ENCODE measurements around the gene NFATC1.

NFATC1 gene

DNA sequence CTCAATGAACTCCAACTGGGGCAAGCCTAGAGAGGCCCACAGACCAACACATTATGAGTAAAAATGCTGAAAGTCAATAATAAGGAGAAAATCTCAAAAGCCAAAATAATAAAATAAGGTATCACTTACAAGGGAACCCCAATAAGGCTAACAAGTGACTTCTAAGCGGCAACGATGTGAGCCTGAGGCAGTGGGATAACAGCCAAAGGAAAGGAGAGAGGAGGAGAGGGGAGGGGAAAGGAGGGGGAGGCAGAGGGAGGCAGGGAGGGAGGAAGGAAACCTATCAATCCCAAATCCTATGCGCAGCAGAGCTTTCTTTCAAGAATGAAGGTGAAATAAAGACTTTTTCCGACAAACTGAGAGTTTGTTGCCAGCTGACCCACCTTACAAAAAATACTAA, 6.0 kb upstream of the NFATC1 start:
- no peak for DNase-seq (ENCODE audit: low read depth)

DNA sequence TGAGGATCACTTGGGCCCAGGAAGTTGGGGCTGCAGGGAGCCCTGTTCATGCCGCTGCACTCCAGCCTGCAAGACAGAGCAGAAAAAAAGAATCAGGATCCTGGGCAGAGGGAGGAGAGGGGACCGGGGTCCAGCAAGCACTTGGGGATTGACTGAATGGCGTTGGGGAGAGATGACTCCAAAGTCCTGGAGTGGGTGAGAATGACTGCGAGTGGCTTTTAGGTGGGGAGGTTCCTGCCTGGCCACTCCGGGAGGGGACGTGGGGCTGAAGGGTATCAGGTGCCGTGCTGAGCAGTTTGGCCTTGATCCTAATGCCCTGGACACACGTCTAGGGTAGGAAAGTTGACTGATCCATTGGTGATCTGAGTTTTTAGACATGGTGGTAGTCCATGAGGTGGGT, 3.5 kb upstream of the NFATC1 start:
- DNase-seq (ENCODE audit: low read depth), result no peak

DNA sequence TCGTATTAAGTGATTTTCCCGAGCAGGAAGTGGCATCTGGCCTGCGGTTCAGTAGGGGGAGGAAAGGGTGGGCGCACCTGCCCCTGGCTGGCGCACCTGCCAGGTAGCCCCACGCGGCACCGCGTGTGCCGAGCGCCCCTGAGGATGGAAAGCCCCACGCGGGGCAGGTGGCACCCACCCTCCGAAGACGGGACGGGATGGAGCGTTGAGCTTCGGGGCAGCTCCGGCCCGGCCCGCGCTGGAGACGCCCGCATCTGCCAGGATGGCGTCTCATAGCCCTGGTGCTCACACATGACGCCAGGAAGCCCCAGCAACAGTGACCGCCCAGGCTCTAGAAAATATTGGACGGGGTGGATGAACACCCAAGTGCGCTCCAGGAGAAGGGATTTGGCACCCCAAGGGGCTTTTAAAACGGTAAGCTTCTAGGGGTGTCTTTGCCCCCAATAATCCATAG, 2.5 kb upstream of the NFATC1 start:
- no peak for DNase-seq (ENCODE audit: low read depth)

DNA sequence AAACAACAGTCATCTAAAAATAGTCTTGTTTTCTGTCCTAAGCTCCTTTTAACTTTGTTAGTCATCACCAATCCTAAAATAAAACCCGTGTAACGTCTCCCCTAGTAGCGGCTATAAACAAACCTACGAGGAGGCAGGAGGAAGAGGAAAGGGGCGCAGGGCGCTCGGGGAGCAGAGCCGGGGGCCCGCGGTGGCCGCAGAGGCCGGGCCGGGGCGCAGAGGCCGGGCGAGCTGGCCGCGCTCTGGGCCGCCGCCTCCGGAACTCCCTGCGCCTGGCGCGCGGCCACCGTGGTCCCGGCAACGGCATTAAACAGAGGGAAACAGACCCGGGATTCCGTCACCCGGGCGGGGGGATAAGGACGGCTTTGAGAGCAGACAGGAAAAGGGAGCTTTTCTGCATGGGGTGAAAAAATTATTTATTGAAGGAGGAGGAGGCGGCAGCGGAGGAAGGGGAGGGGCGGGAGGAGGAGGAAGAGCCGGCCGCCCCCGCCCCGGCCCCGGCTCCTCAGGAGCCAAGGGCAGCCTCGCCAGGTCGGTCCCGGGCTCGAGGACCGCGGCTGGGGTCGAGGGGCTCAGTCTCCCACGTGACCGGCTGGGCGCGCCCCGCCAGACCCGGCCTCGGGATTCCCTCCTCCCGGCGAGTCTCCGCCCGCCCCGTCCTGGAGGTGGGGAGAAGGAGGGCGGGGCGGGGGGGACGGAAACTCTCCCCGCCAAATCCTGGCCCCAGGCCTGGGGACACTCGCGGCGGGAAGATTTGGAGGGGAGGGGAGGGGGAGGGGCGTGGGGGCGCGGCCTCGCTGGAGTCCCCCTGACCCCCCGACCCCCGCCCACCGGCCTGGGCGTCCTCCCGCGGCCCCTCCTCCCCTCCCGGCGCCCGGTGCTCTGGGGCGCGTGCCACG, 1.8 kb upstream of the NFATC1 start:
- no peak for DNase-seq (ENCODE audit: low read depth)

DNA sequence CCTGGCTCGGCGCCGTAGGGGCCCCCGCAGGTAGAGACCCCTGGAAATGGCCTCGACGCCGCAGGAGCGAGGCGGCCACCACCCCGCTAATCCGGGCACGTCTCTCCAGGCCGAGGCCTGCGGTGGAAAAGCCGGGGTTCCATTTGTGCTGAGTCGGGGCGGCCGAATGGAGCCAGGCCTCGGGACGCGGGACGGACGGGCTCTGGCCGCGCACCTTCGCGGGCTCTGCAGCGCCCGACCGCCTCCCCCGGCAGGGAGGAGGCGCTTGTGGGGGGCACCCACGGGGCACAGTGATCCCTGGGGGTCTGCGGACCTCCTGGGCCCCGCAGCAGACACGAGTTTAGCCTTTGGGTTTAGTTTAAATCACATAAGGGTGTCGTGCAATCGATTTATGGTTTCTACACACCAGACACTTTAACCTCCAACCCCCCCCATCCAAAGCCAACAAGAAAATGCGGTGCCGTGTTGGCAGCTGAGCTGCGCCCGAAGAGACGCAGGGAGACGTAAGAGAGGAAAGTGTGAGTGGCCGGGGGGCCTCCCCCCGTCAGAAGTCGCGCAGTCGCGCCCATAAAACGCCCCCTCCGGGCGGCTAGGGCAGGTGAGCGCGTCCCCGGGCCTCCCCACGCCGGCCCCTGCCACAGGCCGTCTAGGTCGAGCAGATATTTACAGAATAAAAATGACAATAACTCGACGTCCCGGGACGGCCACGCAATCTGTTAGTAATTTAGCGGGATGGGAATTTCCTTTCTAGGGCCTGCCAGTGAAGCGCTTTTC, 1.0 kb upstream of the NFATC1 start:
- peak; percentile 56 for DNase-seq (ENCODE audit: low read depth)

DNA sequence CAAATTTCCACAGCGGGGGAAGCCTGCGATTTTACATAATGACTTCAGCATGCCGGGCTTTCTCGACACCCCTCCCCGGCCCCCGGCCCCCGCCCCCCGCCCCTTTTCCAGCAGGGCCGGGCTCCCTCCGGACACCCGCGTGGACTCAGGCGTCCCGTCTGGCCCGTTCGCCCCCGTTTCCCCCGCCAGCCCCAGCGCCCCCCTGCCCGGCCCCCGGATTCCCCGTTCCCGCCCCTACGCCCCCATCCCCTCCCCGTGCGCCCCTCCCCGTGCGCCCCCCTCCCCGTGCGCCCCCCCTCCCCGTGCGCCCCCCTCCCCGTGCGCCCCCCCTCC, 456 bp upstream of the NFATC1 start:
- no peak for DNase-seq (ENCODE audit: low read depth)

DNA sequence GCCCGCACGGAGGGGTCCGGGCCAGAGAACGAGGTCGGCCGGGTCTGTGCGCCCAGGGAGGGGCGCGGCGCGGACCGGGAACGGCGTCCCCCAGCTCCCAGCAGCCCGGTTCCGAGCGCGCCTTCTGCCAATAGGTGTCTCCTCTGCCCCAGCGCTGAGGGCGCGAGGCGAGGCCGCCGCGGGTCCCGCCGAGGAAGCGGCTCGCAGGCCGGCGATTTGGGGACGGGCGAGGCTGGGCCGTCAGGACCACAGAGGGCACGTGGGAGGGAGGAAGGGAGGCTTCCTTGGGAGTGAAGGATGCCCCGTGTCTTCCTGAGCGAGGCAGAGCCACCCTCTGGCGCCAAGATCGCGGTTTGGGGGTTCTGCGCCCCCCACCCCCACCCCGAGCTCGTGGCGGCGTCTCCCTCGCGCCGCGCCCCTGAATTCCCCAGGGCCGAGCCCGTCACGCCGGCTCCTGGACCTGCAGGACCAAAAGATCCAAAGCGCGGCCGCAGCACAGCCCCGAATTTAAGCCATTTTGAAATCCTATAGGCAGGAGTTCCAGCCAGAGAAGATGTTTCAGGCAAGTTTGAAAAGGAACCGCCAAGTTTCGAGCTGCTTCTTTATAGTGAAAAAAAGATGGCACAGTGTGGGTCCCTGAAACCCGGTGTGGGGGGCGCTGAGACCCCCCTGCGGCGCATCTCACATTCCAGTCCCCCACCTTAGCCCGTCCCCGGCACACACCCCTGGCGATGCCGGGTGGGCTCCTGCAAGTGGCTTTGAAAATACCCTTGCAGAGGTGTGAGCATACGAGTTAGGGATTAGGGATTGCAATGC, 909 bp downstream of the NFATC1 start:
- no peak for DNase-seq (ENCODE audit: low read depth)

DNA sequence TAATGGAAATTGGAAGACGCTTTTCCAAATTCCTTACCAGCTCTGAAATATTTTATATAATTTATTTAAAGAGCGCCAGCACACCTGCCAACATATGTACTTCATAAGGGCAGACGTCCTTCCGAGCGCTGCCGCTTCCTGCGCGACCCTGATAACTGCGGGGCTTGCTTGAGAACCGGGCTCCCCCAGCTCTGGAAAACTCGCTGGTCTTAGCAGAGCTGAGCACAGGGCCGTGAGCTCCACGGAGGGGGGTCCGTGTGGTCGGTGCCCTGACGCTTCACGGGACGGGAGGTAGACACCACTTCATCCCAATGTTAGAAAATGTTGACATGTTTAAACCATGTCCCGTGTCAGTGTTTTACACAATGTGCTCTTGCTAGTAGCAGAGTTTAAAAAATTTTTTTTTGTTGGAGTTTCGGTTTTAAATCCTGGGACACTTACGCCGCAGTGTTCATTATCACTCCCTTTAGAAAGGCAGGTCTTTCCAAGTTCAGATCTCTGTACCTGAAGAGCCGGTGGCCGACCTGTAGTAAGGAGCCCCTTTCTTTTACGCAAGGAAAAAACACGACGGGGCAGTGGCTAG, 1.6 kb downstream of the NFATC1 start:
- no peak for DNase-seq (ENCODE audit: low read depth)

DNA sequence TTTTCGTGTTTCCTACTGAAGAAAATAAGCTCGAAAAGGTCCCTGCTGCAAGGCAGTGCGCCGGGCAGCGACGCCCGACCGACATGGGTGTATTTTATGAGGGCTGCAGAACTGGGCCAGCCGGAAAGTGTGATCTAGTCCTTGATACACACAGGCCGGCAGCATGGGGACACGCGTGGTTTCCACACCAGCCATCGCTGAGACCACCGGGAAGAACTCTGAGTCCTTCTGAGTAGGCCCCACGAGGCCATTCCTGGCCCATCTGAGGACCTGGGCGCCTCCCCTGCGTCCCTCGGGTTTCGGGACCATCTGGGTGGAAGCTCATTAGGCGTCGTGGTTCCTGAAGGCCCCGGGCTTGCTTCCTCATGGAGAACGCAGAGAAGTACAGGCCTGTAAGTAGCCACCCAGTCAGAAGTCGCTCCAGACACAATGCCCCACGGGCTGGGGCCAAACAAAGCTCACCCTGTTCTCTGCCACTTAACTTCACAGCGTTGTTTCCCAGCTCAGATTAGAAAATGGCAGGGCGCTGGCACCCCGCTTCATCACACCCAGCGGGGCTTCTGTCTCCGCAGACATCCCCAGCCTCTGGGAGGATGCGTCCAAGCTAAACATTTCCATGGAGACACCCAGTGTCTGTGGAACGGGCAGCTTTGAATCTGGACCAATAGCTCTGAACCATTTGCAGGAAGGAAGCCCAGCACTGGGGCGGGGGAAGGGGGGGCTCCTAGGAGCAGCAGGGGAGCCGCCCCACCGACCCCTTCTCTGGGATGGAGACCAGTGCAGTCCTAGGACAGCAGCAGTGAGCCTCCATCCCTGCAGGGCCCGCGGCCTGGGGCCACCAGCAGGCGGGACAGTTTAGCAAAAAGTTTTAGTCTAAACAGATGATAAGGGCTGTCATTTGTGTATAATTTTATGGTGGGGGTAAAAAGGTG, 2.4 kb downstream of the NFATC1 start:
- DNase-seq (ENCODE audit: low read depth), result no peak

DNA sequence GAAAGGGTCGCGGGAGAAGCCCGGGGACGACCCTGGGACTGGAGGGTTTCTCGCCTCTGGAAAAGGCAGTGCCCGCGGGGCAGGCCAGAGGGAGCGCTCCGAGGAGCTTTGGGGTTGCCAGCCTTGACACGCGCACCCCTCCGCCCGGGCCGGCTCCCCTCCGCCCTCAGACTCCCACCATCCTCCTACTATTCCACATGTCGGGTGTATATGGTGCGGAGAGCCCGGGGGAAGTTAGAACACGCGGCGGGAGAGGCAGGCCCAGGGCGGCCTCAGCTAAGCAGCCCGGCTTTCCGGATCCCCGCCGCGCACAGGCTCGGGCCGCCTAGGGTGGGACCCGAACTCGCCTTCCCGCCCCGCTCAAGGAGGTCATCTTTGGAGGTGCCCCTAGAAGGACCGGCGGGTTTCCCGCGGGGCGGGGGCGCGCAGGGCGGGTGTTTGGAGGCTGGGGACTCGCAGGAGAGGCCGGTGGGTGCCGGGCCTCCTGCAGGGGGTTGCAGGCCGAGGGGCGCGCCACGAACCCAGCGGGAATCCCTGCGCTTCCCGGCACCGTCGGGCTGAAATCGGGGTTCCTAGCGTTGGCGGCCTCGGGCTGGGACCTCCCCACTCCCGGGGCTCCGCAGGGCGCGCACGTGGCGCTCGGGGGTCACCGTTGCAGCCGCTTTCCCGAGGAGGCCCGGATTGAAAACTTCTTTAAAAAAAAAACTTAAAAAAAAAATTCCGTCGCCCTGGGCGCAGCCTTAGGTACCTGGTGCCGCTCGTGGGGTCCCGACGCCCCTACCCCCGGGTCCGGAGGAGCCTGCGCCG, 3.7 kb downstream of the NFATC1 start:
- no peak for DNase-seq (ENCODE audit: low read depth)

DNA sequence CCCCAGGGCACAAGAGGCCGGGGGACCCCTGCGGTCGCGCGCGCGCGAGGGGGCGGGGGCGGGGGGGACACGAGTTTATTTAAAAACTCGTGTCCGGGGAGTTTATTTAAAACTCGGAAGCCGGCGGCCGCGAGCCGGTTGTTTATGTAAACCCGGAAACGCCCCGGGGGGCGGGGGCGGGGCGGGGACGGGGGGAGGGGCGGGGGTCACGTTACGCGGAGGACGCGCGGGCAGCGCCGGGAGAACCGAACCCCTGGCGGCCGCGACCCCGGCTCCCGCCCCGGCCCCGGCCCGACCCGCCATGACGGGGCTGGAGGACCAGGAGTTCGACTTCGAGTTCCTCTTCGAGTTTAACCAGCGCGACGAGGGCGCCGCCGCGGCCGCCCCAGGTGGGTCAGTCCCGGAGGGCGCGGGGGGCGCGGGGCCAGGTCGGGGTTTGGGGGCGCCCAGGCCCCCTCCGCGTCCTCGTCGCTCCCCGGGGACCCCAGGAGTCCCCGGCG, 4.4 kb downstream of the NFATC1 start:
- peak; percentile 62 for DNase-seq (ENCODE audit: low read depth)

DNA sequence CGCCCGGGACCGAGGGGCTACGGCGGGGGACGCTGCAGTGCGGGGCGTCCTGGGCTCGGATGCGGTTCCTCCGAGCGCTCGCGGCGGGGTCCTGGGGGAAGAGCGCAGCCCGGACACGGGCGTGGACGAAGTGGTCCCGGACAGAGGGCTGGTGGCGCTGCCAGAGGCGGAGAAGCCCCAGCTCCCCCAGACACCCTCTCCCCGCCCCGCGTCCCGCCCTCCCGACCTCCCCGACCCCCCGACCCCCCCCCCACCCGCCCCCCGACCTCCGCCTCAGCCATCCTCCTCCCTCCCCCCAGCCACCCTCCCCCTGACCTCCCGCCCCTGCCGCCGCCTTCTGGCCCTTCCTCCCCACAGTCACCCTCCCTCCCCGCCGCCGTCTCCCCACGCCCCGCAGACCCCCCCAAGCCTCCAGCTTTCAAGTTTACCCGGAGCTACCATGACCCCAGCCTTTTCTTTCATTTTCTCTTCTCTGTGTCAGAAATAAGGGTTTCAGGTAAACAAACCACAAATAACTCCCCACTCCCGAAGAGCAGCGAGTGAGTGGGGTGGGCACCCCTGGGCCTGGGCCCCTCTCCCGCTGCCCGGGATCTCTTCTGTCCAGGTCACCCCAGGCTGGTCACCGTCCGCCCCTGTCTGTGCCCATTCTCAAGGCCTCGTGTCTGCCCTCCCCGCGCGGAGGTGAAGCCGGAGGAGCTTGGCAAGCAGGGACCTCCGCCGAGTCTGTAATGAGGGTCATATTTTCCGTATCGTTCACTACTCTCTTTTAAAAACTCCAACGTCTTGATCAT, 5.1 kb downstream of the NFATC1 start:
- DNase-seq (ENCODE audit: low read depth), result peak; percentile 63

DNA sequence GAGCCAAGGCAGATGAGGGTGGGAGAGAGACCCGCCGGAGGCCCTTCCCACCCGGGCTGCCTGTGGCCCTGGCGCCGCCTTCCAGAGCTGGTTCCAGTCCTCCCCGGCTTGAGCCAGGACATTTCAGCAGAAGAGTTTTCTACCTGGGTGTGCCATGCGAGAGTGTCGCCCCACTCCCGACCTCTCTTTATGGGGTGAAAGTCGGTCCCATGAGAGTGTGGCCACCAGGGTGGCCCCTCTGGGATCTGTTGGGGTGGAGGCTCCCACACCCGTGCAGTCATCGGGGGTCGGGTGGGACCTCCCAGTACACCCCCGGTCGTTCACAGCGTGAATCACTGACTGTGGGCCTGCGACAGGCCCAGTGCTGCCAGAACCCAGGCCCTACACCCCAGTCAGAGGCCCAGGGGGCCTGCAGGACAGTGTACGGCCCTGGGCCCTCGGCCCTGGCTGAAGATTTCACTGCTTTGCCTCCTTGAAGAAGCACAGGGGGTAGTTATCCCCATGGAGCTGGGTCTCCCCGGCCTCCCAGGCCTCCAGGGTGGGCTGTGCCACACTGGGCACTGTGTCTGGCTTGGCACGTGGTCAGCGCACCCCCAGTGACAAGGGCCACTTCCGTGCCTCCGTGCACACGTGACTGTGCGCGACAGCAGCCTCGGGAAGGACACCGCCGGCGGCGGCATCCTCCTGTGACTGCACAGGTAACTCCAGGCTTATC, 5.9 kb downstream of the NFATC1 start:
- no peak for DNase-seq (ENCODE audit: low read depth)

DNA sequence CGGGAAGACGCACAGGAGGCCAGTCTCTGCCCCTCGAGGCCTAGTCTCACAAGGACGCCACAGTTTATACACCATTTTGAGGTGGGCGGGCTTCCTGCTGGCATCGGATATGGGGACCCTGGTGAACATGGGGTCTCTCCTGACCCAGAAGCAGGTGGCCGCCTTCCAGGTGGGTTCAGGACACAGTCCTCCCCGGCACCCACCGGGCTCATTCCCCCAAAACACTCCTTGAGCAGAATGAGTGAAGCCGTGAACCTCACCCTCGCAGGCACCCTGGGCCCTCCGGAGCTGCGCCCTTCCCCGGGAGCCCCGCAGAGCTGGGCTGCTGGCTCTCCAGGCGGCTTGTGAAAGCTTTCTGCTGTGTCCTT, 6.5 kb downstream of the NFATC1 start:
- DNase-seq (ENCODE audit: low read depth), result no peak

DNA sequence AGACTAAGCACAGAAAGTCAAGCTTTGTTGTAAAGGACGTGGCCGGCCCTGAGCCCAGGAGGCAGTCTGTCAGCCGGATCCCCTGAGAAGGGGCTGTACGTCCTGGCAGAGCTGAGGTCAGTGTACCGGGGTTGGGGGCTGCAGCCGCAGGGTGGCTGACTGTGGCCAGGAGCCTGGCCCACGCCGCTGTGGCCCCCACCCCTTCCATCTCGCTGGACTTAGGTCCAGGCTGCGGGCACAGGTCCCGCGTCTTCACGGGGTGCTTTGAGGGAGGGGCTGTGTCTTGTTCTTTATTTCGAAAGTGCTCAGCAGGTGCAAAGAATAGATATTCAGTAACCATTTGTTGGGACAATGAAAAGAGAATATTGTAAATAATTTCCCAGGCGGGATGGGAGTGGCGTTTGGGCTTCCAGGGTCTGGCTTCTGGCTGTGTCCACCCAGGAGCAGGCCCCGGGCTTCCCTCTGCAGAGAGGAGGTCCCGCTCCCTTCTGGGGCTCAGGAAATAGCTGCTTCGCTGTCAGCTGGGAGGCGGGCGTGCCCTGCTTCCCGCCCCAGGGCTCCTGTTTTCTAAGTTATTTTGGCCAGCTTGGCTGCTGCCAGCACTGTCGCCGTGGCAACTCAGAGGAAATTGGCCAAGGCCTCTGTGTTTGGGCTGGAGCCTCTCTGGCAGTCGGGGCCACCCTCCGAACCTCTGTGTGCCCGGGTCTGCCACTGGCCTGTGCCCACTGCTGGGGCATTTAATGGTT, 7.4 kb downstream of the NFATC1 start:
- DNase-seq (ENCODE audit: low read depth), result no peak

DNA sequence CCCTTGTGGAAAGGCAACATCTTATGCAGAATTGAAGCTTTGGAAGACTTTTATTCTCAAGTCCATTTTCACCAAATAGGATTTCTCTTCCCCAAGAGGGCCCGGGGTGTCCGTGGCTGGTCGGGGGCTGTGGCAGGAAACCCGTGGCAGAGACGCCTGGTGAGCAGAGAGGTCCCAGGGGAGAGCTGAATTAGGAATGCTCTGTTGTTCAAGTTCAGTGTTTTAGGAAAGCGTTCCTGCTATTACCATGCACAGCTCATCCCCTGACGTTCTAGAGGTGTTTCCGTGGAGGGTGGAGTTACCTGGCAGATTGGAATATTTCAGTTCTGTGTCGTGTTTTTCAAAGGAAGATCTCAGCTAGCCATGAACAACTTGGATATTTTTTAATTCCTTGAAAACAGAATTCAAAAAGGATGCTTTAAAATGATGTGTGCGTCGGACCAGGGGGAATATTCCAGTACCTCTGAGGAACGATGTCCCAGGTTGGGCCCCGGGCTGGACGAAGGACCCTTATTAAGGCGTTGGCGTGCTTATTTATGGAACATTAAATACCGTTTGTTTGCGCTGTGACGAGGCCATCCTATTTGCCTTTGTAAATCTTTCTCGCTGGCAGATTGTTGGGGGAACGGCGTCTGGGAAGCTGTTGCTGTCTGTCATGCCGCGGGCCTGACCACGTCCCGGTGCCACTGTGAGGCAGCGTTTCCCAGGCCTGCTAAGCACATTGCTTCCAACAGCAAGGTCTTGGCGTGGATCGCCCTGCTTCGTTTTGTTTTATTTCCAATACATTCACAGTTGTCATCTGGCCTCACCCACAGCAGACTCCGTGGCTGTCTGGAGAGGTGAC, 8.2 kb downstream of the NFATC1 start:
- no peak for DNase-seq (ENCODE audit: low read depth)

DNA sequence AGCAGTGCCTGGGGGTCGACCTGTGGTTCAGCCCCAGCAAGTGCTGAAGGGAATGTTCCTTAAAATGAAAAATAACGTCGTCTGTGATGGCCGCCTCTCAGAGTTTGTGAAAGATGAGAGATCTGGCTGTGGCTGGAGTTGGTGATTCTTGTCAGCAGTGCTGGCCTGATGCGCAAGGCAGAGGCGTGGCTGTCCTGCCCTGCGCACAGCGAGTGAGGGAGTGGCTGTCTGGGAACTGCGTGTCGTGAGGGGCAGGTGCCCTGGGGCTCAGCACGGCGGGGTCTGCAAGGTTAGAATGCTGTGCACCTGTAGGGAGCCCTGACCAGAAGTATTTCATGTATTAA, 8.8 kb downstream of the NFATC1 start:
- DNase-seq (ENCODE audit: low read depth), result peak; percentile 56

Measured in T follicular helper cell (primary cell).